Islet precursor cell (in vitro differentiated cells): ENCODE results near the gene GMDS.

Source experiments
- DNase-seq: peaks from one replicate; pipeline ENCODE4 v3.0.0-alpha.2; 2018

GMDS gene

GRCh38 chr6:2173203-2173961 lies 72.0 kb downstream of the GMDS start:
- DNase-seq: no peak

GRCh38 chr6:2171728-2172127 lies 73.7 kb downstream of the GMDS start:
- DNase-seq: no peak

GRCh38 chr6:2168480-2168879 lies 76.9 kb downstream of the GMDS start:
- DNase-seq: no peak

GRCh38 chr6:2166717-2167116 lies 78.7 kb downstream of the GMDS start:
- DNase-seq: no peak

GRCh38 chr6:2165286-2165685 lies 80.1 kb downstream of the GMDS start:
- DNase-seq: no peak

- DNase-seq: no peak
These were observed 80.9 kb downstream of the GMDS start for GRCh38 chr6:2164481-2164880.

GRCh38 chr6:2162079-2162445 lies 83.3 kb downstream of the GMDS start:
- DNase-seq: peak; percentile 79

- peak; percentile 87 for DNase-seq
These were observed 86.7 kb downstream of the GMDS start for GRCh38 chr6:2158596-2159271.

GRCh38 chr6:2157441-2158127 lies 87.8 kb downstream of the GMDS start:
- no peak for DNase-seq

GRCh38 chr6:2155206-2155605 lies 90.2 kb downstream of the GMDS start:
- no peak for DNase-seq

- no peak for DNase-seq
These were observed 95.9 kb downstream of the GMDS start for GRCh38 chr6:2149361-2150006.

- no peak for DNase-seq
These were observed 96.7 kb downstream of the GMDS start for GRCh38 chr6:2148748-2149147.

GRCh38 chr6:2147766-2148448 lies 97.5 kb downstream of the GMDS start:
- no peak for DNase-seq

- DNase-seq: no peak
These were observed 98.1 kb downstream of the GMDS start for GRCh38 chr6:2147261-2147660.

GRCh38 chr6:2144210-2144609 lies 101.2 kb downstream of the GMDS start:
- DNase-seq: peak; percentile 22

- DNase-seq: peak; percentile 64
These were observed 103.6 kb downstream of the GMDS start for GRCh38 chr6:2141644-2142290.

- DNase-seq: no peak
These were observed 104.8 kb downstream of the GMDS start for GRCh38 chr6:2140438-2141128.

GRCh38 chr6:2135401-2135800 lies 110.0 kb downstream of the GMDS start:
- DNase-seq: no peak

GRCh38 chr6:2134554-2134953 lies 110.9 kb downstream of the GMDS start:
- DNase-seq: no peak

- no peak for DNase-seq
These were observed 111.6 kb downstream of the GMDS start for GRCh38 chr6:2133716-2134310.

- no peak for DNase-seq
These were observed 112.5 kb downstream of the GMDS start for GRCh38 chr6:2132916-2133315.
